Colon (tissue), 2 donors: ENCODE results near the gene MAN2C1.
"Not testable (repeated sequence)": the region's sequence is repeated elsewhere in the genome, so short reads cannot be mapped to it uniquely, and the experiment has no call there.

Experiments used
- FAIRE-seq: peaks from 2 replicates; lab custom pipeline; 2012; peaks lifted over from hg19 to GRCh38; lab: Jason Lieb, UNC
- donor health status: control.
- donor health status: control.

MAN2C1 gene

DNA sequence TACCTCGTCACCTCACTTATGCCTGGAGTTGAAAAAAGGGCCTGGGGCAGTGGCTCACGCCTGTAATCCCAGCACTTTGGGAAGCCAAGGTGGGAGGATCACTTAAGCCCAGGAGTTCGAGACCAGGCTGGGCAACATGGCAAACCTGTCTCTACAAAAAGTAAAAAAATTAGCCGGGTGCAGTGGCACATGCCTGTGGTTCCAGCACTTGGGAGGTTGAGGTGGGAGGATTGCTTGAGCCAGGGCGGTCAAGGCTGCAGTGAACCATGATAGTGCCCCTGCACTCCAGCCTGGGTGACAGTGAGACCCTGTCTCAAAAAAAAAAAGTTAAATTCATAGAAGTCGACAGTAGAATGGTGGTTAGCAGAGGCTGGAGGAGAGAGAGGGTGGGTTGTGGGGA, 26.2 kb downstream of the MAN2C1 start:
- no peak for FAIRE-seq

DNA sequence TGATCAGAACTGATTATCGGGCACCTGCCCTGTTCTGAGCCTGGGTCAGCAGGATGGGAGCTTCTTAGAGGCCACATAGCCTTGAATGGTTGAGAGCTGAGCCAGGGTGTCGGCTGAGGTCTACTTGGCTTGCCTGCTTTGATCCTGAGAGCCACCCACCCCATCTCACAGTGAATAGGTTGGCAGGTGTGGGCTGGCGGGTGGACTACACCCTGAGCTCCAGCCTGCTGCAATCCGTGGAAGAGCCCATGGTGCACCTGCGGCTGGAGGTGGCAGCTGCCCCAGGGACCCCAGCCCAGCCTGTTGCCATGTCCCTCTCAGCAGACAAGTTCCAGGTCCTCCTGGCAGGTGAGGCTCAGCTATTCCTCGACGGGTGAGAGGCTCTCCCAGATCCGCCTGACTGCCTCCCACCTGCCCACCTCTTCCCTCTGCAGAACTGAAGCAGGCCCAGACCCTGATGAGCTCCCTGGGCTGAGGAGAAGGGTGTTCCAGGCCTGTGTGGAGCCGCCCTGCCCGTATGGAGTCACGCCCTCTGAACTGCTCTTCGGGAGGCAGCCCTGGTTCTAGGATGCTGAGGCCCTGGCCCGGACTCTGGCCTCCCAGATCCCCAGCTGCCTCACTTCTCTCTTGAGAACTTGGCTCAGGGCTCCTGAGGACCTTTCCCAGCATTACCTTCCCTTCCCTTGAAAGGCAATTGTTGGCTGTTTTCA, 28.7 kb downstream of the MAN2C1 start:
- no peak for FAIRE-seq

- FAIRE-seq, result no peak
Measured at GRCh38 chr15:75338661-75339240, 29.7 kb downstream of the MAN2C1 start.

- FAIRE-seq, result no peak
Measured at GRCh38 chr15:75335705-75336355, 32.6 kb downstream of the MAN2C1 start, which contains the start of gene COMMD4. Gene COMMD4, plus strand, starts transcription at chr15:75336063. Its CDS starts 27 bp downstream, at chr15:75336090.

GRCh38 chr15:75335313-75335704, 33.1 kb downstream of the MAN2C1 start:
- FAIRE-seq, result no peak

GRCh38 chr15:75333654-75334419, 34.6 kb downstream of the MAN2C1 start:
- FAIRE-seq, result not testable (repeated sequence)

GRCh38 chr15:75332093-75332492, 36.3 kb downstream of the MAN2C1 start:
- FAIRE-seq, result not testable (repeated sequence)

DNA sequence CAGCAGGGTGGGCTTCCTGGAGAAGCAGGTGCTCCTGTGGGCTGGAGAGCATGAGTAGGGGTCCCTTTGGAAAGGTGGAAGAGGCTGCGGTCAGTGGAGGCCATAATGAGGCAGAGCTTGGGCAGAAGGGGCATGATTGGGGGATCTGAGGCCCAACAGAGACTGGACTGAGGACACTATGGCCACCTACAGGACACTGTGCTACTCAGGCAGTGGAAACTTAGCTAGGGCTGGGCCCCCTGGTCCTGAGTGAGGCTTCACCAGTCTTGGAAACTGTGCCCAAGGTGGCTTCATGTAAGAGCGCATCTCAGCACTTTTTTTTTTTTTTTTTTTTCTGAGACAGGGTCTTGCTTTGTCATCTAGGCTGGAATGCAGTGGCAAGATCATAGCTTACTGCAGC, 38.8 kb downstream of the MAN2C1 start:
- FAIRE-seq, result no peak

DNA sequence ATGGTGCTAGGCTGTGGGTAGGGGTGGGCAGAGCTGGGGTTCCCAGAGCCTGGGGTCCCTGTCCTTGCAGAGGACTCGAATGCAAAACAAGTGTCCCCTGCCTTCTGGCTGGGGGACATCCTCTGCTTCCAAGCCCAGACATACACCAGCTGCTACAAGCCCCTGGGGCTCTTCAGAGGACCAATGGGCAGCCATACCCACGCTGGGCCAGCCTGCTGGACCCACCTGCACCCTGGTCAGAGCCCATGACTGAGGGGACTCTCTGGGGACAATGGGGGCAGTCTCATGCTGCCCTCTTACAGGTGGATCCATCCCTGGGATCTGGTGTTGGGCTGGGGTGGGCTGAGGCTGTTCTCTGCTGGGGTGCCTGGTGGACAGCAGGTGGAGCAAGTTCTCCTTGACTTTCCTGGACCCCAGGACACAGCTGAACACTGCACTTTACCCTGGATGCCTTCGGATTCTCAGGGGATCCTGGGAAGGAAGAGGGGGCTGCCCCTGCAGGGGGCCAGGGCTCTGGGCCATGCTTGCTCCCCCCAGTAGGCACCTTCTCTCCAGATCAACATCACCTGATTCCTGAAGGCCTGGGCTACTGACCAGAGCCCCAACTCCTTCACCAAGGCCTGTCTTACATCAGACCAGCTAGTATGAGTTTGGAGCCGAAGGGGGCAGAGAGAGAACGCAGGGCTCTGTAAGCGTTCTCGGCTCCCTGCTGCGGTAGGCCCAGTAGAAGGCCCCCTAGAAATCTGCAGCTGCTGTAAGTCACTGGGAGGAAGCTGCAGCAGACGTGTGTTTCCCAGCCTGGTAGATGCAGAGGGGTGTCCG, 39.7 kb downstream of the MAN2C1 start:
- FAIRE-seq, result no peak

GRCh38 chr15:75327491-75327890, 40.9 kb downstream of the MAN2C1 start:
- FAIRE-seq, result no peak

DNA sequence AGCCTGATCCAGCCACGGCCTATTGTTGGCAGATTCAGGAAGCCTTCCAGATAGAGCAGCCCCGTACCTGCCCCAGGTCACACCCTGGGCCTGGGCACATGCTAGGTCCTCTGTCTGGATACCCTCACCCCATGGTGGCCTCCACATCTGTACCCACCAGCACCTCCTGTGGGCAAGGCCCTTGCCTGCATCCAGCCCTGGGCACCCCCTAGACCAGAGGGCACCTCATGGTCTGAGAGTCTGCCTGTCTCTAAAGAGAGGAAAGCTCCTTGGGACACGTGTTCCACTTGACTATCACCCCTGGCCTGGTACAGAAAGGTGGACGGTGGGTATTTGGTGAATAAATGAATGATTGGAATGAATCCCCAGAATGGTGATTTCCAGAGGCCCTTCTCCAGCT, 41.4 kb downstream of the MAN2C1 start:
- no peak for FAIRE-seq

GRCh38 chr15:75325922-75326321, 42.5 kb downstream of the MAN2C1 start:
- FAIRE-seq, result no peak

- FAIRE-seq, result no peak
Measured at GRCh38 chr15:75321711-75322110, 46.7 kb downstream of the MAN2C1 start.

DNA sequence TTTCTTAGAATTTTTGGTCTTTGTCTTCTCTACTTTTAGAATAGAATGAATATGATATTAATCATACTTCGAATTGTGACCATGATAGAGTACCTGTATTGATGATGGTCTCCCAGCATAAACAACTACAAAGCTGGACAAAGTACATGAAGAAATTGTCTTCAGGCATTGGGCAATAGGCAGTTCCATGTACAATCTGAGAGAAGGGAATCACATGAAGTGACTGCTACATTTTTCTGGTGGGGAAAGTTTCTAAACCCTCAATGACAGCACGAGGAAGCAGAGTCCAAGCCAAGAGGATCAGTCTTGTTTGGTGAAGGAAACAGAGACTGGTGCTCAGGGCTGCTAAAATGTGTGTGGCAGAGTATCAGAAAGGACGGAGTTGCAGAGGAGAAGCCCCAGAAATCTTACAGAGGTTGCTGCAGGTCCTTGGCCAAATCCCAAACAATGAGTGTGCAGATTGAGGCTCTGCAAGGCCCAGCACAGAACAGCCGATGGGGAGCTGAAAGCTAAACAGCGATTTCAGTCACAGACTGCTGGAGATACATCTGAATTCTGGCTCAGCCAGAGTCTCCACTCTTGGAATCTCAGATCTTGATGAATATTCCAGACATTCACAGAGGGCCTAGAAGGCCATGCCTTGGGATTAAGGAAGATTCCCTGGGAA, 49.0 kb downstream of the MAN2C1 start:
- not testable (repeated sequence) for FAIRE-seq

GRCh38 chr15:75314552-75315290, 53.7 kb downstream of the MAN2C1 start:
- no peak for FAIRE-seq

- no peak for FAIRE-seq
Measured at GRCh38 chr15:75313116-75313845, 55.1 kb downstream of the MAN2C1 start.

- not testable (repeated sequence) for FAIRE-seq
Measured at GRCh38 chr15:75312548-75312947, 55.9 kb downstream of the MAN2C1 start.

GRCh38 chr15:75309711-75310110, 58.7 kb downstream of the MAN2C1 start:
- no peak for FAIRE-seq

DNA sequence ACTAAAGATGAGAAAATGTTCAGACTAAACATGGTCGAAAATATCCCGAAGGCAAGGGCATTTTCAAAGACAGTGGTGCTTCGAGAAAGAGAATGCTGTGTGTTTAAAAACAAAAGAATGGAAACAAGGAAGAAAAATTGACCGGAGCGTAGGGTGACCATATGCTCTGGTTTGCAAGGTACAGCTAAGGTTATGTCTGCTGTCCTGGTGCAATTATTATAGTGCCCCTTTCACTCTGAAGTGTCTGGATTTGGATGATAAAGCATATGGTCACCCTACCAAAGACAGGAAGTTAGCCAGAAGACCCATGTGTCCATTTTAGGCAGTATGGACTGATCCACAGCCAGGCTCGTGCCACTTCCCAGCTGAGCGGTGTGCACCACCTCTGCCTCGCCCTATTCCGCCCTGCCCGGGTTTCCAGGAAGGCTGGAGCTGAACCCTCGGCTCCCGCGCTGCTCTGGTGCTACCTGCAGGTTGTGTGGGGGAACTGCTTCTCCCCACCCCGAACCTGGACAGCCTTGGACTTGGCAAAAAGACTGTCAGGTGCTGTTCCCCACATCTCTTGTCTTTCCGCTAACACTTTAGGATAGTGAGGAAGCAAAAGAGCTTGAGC, 60.5 kb downstream of the MAN2C1 start:
- FAIRE-seq, result no peak
